ENCODE results near the gene ARHGEF4. TPM values are rescaled to one million over a fixed set of nuclear protein-coding genes. Genes with fewer than 3 reads are reported as not detected.
A peak's percentile ranks its signal among the peaks of the same experiment; 100 is the strongest.

Gene ARHGEF4
- total RNA-seq, 1 experiment from 2014 or later, result 12.6 TPM

- no peaks in the 10 kb centered on the region for H3K27me3 ChIP-seq (ENCODE audit: insufficient read depth, low read length)
- H2AK5ac ChIP-seq (ENCODE audit: insufficient read length, low read length), result no peak overlapping the region
- H4K8ac ChIP-seq (replicated peaks; ENCODE audit: insufficient read length, low read depth, low read length), result peak overlapping the region; percentile 69
- no peak overlapping the region; the same call in 1 of the 2 replicates for H3K14ac ChIP-seq (ENCODE audit: insufficient read depth, low read length)
- no peaks in the 10 kb centered on the region for H3K9me3 ChIP-seq (ENCODE audit: control insufficient read depth, low read depth, low read length)
- H3K23ac ChIP-seq (ENCODE audit: insufficient read length, low read depth, low read length), result no peak overlapping the region
- H3K4me1 ChIP-seq (ENCODE audit: insufficient read depth, low read length), result no peaks in the 10 kb centered on the region
- peaks cover 6 to 7% of the 10 kb centered on the region in 2 experiments; a peak in 4 of 5 replicates for H3K9me3 Mint-ChIP-seq
- H3T11ph ChIP-seq (ENCODE audit: low read length), result no peak overlapping the region
- H2BK120ac ChIP-seq (ENCODE audit: low read depth, low read length, poor library complexity, severe bottlenecking), result no peak overlapping the region
- TF ChIP-seq CTCF (conservative IDR thresholded peaks at IDR 0.05), result no peak
- no peak overlapping the region for H3K56ac ChIP-seq (ENCODE audit: insufficient read length, low read depth, low read length)
- peaks cover 13 to 17% of the 10 kb centered on the region in 2 experiments for H3K4me1 Mint-ChIP-seq
- H3K27ac ChIP-seq (ENCODE audit: insufficient read length, low read depth, low read length), result no peak overlapping the region
- H3K79me1 ChIP-seq (ENCODE audit: insufficient read depth, low read depth, low read length, poor library complexity, severe bottlenecking), result no peaks in the 10 kb centered on the region
- H3K36me3 Mint-ChIP-seq (ENCODE audit: insufficient read depth in 1 of 3, low read depth in 3 of 3), result peaks cover 0 to 16% (median 6%) of the 10 kb centered on the region in 3 experiments; a peak in 5 of 7 replicates
- H2BK20ac ChIP-seq (ENCODE audit: low read depth, low read length, poor library complexity, severe bottlenecking), result no peak overlapping the region
- H3K4me2 ChIP-seq (ENCODE audit: insufficient read depth, insufficient read length, low read length), result no peak overlapping the region
- no peak overlapping the region for H2BK15ac ChIP-seq (ENCODE audit: low read depth, low read length)
- no peak overlapping the region for H2BK5ac ChIP-seq (ENCODE audit: insufficient read length, low read length)
- H3K79me2 ChIP-seq (ENCODE audit: insufficient read depth, low read length), result no peaks in the 10 kb centered on the region
- H4K91ac ChIP-seq (ENCODE audit: insufficient read length, low read depth, low read length), result no peak overlapping the region
- H3K4me3 Mint-ChIP-seq, result no peak overlapping the region
- H2BK12ac ChIP-seq (ENCODE audit: insufficient read length, low read depth, low read length), result no peak overlapping the region
- DNase-seq, result peak; percentile 21
- H2AFZ ChIP-seq (ENCODE audit: low read length), result no peak overlapping the region
- no peak overlapping the region for H4K5ac ChIP-seq (ENCODE audit: insufficient read length, low read depth, low read length)
- no peak overlapping the region for H3K9ac ChIP-seq (ENCODE audit: extremely low read depth, insufficient read length, low read length)
- no peaks in the 10 kb centered on the region for H3K27me3 Mint-ChIP-seq (ENCODE audit: low read depth)
- no peak overlapping the region for H3K18ac ChIP-seq (ENCODE audit: insufficient read length, low read depth, low read length)
- H4K20me1 ChIP-seq (ENCODE audit: control insufficient read depth, insufficient read depth, insufficient read length), result no peaks in the 10 kb centered on the region
- H3K23me2 ChIP-seq (ENCODE audit: insufficient read length, low read depth, low read length, poor library complexity, severe bottlenecking), result no peaks in the 10 kb centered on the region
- no peak overlapping the region for H3K27ac Mint-ChIP-seq
- WGBS (ENCODE audit: extremely low coverage, insufficient read length, low lambda C conversion rate), result no CpG with 5 or more reads among the region's 9 CpGs
- no peak overlapping the region for H3K4ac ChIP-seq (ENCODE audit: low read depth, low read length)
Measured at GRCh38 chr2:130875935-130876334, 39.2 kb downstream of the ARHGEF4 start.
